Nephron (organoid): ENCODE results near the gene LINGO4.

Experiments
- H3K27ac Mint-ChIP-seq, 3 experiments: 2 replicates each; pipeline ENCODE4 v1.8.0; 2020; ENCODE audit warnings: mixed read lengths in 3 of 3, mild to moderate bottlenecking in 2 of 3, moderate library complexity in 1 of 3
- H3K27me3 Mint-ChIP-seq: 2 replicates; pipeline ENCODE4 v1.8.0; 2021; ENCODE audit warnings: low read depth, mild to moderate bottlenecking, moderate library complexity, mixed read lengths
- H3K36me3 Mint-ChIP-seq: 2 replicates; pipeline ENCODE4 v1.8.0; 2020; ENCODE audit warnings: low read depth, mixed read lengths
- H3K4me1 Mint-ChIP-seq: 2 replicates; pipeline ENCODE4 v1.8.0; 2020; ENCODE audit warnings: mixed read lengths
- H3K4me3 Mint-ChIP-seq, 3 experiments: 2 replicates each; pipeline ENCODE4 v1.8.0; 2020; ENCODE audit warnings: mild to moderate bottlenecking in 3 of 3, mixed read lengths in 3 of 3, moderate library complexity in 2 of 3
- H3K9me3 Mint-ChIP-seq: 2 replicates; pipeline ENCODE4 v1.8.0; 2020; ENCODE audit warnings: mixed read lengths
- CTCF ChIP-seq, 3 experiments: fragments of 200-600 bp; sonication (generic); IDR thresholded peaks; one replicate each; pipeline ENCODE4 v1.5.0; 2021; ENCODE audit warnings: antibody characterized with exemption in 3 of 3; ENCODE audit not compliant: unreplicated experiment in 3 of 3

LINGO4 gene

GRCh38 chr1:151833172-151833900 is 28.1 kb upstream of the LINGO4 start:
- no peak for TF ChIP-seq CTCF (IDR thresholded peaks at IDR 0.05; ENCODE audit: unreplicated experiment in 3 of 3)
- Mint-ChIP-seq H3K27ac (no peak overlapping the region), H3K36me3 (no peaks in the 10 kb centered on the region), H3K9me3 (peaks cover 3% of the 10 kb centered on the region), H3K4me1 (peaks cover 38% of the 10 kb centered on the region), H3K4me3 (no peak overlapping the region), H3K27me3 (peaks cover 42% of the 10 kb centered on the region)

- TF ChIP-seq CTCF (IDR thresholded peaks at IDR 0.05; ENCODE audit: unreplicated experiment in 3 of 3), result no peak
- Mint-ChIP-seq H3K4me1 (peaks cover 38% of the 10 kb centered on the region), H3K36me3 (no peaks in the 10 kb centered on the region), H3K4me3 (no peak overlapping the region), H3K27me3 (peaks cover 36% of the 10 kb centered on the region), H3K9me3 (peaks cover 3% of the 10 kb centered on the region), H3K27ac (no peak overlapping the region)
Measured at GRCh38 chr1:151832318-151832980, 27.2 kb upstream of the LINGO4 start.

- Mint-ChIP-seq H3K36me3 (no peaks in the 10 kb centered on the region), H3K9me3 (peaks cover 2% of the 10 kb centered on the region), H3K27ac (no peak within 1 kb of the TSS), H3K4me3 (peak within 1 kb of the TSS in 1 of 3 experiments; percentile 30), H3K4me1 (peaks cover 34% of the 10 kb centered on the region), H3K27me3 (peaks cover 28% of the 10 kb centered on the region)
- TF ChIP-seq CTCF (IDR thresholded peaks at IDR 0.05; ENCODE audit: unreplicated experiment in 3 of 3), result no peak
Measured at GRCh38 chr1:151831605-151832004, 26.4 kb upstream of the LINGO4 start, which contains the start of gene RORC. Gene RORC (minus strand): TSS chr1:151831802. CDS start chr1:151831764, 38 bp downstream.

GRCh38 chr1:151831256-151831591 is 26.0 kb upstream of the LINGO4 start:
- Mint-ChIP-seq H3K4me3 (peak overlapping the region in 1 of 3 experiments; percentile 30), H3K4me1 (peaks cover 34% of the 10 kb centered on the region), H3K9me3 (no peaks in the 10 kb centered on the region), H3K36me3 (no peaks in the 10 kb centered on the region), H3K27me3 (peaks cover 24% of the 10 kb centered on the region), H3K27ac (no peak overlapping the region)
- no peak for TF ChIP-seq CTCF (IDR thresholded peaks at IDR 0.05; ENCODE audit: unreplicated experiment in 3 of 3)

- Mint-ChIP-seq H3K27ac (no peak overlapping the region), H3K9me3 (no peaks in the 10 kb centered on the region), H3K27me3 (peaks cover 15% of the 10 kb centered on the region), H3K36me3 (no peaks in the 10 kb centered on the region), H3K4me1 (peaks cover 42% of the 10 kb centered on the region), H3K4me3 (no peak overlapping the region)
- no peak for TF ChIP-seq CTCF (IDR thresholded peaks at IDR 0.05; ENCODE audit: unreplicated experiment in 3 of 3)
Measured at GRCh38 chr1:151830055-151830454, 24.8 kb upstream of the LINGO4 start.
